HG02943 (cell line): ENCODE data around the gene WIPF3.
"Not testable (repeated sequence)": the region's sequence is repeated elsewhere in the genome, so short reads cannot be mapped to it uniquely, and the experiment has no call there.

Experiments used
- ATAC-seq: cut with Tn5 transposase; IDR thresholded peaks from one replicate; pipeline ENCODE4 v1.9.1; 2021; ENCODE audit warnings: mild to moderate bottlenecking, low read depth, moderate library complexity; ENCODE audit not compliant: unreplicated experiment

Gene WIPF3

DNA sequence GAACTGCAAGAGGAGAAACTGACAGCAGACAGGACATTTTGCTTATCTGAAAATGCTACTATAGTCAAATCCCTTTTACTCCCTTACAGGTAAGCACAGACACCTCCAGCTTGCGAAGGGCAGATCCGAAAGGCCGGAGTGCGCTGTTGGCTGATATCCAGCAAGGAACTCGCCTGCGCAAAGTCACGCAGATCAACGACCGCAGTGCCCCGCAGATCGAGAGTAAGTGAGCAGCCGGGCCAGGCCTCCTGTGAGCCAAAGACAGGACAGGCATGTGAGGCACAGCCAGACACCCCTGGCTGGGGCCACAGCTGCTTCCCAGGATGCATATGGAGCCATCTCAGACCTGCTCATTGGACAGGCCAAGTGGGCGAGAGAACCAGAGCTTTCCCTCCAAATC is 69.4 kb downstream of the WIPF3 start:
- ATAC-seq: no peak

DNA sequence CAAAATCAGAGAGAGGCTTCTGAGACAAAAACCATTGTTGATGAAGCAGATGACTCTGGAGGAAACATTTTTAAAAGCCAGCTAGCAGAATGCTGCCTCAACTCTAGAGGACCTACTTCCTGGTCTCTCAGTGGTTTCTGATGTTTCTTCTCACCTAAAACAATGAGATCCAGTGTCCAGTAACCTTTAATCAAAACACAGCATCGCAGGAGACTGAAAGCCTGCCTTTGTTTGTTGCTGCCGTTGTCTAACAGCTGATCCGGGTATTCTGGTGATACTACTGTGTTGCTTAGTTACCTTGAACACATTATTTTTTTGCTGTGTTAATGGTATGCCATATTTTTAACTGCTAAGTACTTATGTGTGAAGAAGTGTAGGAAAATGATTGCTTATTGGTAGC is 70.9 kb downstream of the WIPF3 start:
- ATAC-seq: no peak

DNA sequence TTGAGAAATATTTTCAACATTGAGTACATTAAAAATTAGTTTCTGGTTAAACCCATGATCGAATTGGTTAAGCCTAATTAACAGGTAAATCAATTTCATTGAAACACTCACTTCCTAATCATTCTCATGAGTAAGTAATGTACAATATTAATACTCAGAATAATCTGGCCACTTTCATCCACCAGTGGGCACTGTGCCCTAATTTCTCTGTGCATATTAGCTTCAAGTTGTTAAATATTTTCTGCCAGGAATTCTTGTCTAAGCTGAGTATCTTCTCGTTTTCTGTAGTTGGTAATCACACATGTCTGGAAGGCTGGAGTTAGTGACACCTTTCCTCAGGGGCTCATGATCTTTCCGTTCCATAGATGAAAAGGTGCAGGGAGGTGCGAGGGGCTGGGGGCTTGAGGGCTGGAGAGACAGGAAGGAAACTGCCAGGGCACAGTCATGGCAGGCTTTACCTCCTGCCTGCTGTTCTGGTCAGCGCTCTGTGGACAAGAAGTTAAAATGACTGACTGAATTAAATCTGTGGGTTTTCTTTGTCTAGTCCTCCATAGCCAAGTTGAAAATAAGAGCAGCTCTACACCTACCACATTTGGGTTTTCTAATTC is 71.9 kb downstream of the WIPF3 start:
- ATAC-seq: no peak

DNA sequence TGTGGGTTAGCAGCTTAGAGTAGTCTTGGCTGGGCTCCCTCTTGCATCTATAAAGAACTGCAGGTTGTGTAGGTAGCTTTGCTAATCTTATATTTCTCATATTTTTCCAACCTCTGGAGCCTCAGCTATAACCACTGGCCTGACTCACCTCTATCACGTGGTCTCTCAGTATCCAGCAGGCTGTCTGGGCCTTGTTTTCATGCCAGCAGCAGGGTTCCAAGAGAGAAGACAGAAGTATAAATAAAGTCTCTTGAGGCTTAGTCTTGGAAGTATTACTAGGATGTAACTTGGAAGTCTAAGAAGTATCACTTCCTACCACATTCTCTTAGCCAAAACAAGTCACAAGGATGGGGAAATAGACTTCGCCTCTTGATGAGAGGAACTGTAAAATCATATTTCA is 73.3 kb downstream of the WIPF3 start:
- ATAC-seq: no peak

DNA sequence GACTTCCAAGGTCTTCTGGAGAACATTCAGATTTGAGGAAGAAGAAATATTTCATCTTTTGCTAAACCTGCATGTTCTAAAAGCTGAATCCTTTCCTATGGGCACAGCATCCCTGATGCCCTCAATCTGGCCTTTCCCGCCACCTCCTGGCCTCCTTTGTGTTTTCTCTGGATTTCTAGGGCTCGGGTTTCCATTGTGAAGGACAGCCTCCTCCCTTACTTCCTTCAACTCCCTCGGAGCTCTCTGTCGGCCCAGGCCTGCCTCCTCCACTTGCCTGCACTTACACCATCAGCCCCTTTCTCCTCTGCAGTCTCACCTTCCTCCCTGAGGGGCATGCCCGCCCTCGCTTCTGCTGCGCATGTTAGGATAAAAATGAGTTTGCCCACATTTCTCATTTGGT is 75.4 kb downstream of the WIPF3 start:
- ATAC-seq: no peak

DNA sequence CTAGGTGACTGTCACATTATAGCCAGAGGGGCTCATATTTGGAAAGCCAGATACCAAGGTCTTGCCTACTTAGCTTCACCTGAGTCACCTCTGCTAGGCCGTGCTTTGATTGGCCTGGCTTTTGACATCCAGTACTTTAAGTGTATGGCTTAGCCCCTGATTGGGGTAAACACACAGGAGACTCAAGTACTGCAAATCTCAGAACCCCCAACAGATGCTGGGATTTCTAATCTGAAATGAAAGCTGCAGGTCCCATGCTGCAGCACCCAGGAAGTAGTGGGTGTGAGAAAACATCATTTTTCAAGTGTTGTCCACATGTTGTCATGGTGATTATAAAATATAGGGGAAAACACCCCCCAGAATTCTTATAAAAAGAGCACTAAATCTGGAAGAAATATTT is 76.2 kb downstream of the WIPF3 start:
- no peak for ATAC-seq

DNA sequence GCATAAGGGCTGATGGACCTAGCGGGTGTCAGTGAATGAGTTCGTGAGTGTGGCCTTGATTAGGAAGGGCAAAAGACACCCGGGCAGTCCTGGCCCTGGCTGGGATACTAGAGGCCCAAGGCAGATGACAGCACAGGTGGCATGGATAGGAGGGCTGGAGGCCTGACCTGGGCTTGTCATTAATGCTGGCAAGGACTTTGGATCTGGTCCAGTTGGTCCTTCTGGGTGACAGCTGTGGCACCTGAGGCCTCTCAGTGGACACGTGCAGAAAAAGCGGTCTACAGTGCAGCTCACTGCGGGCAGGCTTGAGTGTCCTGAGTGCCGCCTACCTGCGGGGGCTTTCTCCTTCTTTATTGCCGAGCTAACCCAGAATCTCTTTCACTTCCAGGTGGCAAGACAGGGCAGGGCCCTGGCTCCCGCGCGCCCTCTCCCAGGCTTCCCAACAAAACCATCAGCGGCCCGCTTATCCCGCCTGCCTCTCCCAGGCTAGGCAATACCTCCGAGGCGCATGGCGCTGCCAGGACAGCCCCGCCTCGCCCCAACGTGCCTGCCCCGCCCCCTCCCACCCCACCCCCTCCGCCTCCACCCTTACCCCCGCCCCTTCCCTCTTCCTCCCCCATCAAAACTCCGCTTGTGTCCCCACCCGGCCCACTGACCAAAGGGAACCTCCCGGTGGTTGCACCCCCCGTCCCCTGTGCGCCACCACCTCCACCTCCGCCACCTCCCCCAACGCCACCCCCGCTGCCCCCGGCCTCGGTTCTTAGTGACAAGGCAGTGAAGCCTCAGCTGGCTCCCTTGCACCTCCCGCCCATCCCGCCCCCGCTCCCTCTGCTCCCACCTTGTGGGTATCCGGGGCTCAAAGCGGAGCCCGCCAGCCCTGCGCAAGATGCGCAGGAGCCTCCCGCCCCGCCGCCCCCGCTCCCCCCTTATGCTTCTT is 77.4 kb downstream of the WIPF3 start:
- ATAC-seq: no peak

DNA sequence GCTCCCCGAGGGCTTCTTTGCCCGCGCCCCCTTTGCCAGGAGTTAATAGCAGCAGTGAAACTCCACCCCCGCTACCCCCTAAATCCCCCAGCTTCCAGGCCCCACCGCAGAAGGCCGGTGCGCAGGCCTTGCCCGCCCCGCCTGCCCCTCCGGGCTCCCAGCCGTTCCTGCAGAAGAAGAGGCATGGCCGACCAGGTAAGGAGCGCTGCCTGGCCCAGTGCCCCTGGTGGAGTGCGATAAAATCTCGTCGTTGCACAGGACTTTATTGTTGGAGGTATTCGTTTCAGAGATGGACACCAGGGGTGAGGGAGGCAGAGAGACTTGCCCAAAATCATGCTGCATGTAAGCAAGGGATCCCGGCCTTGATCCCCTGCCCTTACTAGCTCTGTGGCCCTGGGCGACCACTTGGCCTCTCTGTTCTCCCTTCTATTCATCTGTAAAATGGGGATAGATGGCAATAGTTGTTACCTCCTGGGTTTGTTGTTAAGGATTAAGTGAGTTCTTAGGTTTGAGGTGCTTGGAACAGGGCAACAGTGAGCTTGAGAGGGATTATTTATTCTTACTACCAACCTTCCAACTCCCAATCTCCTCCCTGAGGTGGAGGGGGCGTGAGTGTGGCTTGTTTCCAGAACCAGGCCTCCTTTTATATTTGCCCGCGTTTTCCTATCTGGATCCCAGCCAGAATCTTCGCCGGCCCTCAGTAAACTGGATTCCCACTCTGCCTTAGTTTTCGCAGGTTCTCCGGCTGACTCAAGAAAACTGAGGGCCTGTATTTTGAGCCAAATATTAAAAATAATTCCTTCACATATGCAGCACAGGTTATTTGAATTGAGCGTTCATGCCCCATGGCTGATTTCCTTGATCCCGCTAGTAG is 78.3 kb downstream of the WIPF3 start:
- no peak for ATAC-seq

DNA sequence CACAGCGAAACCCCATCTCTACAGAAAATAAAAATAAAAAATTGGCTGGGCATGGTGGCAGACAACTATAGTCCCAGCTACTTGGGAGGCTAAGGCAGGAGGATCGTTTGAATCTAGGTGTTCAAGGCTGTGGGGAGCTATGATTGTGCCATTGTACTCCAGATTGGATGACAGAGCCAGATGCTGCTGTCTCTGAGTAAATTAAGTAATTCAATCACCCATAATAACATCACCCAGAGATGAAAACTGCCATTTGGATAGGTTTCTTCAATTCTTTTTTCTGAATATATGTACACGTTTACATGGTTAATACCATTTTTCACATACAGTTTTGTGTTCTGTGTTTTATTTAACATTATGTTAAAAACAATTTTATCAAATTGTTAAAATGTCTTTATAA is 79.3 kb downstream of the WIPF3 start:
- ATAC-seq: no peak

DNA sequence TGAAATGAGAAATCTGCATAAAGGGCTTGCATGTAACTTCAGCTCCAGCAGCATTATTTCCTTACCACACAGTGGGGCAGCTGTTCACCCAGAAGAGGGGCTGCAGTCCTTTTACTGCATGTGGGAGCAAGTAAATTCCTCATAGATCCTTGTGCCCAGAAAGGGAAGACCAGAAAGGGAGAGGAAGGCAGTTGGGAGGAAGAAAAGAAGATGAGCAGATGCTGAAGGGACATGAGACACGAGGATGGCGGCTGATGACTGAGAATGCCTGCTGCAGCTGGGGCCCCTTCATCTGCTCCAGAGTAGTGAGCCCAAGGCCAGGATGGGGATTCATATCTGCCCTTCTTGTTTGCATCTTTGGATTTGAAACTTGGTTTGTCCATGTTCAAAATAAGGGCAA is 80.5 kb downstream of the WIPF3 start:
- ATAC-seq: no peak

DNA sequence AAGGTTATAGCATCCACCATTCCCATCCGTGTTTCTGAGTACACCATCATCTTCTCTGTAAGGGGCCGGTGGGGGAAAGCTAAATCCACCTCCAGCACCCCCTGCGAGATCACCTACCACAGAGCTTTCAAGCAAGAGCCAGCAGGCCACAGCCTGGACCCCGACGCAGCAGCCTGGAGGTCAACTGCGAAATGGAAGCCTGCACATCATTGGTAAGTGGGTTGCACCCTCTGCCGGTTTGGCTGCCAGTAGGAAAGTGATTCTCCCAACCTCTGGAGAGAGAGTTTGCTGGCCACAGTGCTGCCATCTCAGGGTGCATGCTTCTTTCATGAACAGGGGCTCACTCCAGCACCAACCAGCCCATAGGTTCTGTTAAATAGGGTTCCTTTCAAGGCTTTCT is 81.7 kb downstream of the WIPF3 start:
- ATAC-seq: no peak

DNA sequence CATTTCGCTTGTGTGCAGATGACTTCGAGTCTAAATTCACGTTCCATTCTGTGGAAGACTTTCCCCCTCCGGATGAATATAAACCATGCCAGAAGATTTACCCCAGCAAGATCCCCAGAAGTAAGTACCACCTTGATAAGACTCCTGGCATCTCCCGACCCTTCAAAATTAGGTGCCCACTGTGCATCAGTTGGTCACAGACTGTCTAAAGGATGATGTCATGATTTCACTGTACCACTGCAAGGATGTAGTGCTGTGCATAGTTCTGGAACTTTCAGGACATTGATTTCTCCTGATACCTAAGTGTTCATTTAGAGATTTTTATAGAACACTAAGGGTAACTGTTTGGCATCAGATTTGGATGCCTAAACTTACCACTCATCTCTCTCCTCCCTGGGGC is 83.0 kb downstream of the WIPF3 start:
- ATAC-seq: no peak

DNA sequence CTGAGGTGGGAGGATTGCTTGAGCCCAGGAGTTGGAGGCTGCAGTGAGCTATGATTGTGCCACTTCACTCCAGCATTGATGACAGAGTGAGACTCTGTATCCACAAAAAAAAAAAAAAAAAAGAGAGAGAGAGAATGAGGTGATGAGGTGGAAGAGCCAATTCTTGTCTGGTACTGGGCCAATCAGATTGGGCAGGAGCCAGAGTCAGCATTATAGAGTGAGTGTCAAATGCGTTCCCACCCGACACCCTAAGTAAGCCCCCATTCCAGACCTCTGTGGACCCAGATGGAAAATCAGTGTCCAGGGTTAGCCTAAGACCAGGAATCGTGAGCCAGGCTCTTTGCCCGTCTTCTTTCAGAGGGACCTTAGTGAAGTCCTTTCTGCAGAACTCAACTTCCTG is 83.9 kb downstream of the WIPF3 start:
- no peak for ATAC-seq

DNA sequence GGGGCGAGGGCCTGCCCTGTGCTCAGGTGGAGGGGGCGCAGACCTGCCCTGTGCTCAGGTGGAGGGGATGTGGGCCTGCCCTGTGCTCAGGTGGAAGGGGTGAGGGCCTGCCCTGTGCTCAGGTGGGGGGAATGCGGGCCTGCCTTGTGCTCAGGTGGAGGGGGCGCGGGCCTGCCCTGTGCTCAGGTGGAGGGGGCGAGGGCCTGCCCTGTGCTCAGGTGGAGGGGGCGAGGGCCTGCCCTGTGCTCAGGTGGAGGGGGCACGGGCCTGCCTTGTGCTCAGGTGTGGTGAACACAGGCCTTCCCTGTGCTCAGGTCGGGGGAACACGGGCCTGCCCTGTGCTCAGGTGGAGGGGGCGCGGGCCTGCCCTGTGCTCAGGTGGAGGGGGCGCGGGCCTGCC is 84.5 kb downstream of the WIPF3 start:
- ATAC-seq: not testable (repeated sequence)

DNA sequence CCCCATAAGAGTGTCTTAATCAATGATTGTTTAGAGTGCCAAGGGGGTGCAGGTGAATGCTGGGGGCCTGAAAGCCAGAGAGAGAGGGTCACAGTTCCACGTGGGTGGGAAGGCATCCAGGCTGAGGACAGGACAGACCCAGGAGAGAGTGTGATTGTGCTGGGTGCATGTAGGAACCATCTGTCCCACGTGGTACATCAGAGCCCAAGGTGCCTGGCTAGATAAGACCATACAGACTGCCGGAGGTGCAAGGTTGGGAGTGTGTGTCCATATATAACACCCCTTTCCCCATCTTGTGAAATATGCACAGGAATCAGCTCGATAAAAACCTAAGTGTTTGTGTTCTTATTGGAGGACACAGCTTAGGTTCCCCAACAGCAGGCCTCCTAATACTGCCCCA is 85.5 kb downstream of the WIPF3 start:
- ATAC-seq: no peak

DNA sequence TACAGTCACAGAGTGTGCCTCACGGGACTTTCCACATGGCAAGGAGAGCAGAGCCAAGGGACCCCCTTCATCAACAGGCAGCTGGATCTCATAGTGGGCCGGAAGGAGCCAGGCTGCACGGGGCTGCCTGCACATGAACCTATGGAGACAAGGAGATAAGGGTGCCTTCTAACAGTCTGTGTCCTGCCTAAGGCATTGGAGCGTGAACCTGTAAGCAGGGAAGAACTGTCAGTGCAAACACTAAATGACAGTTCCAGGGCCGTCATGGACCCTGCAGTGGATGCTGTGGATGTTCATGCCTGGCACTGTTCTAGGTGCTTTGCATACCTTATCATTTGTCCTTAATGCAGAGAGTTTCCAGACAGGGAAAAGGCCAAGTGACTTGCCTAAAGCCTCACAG is 85.9 kb downstream of the WIPF3 start:
- ATAC-seq: no peak

DNA sequence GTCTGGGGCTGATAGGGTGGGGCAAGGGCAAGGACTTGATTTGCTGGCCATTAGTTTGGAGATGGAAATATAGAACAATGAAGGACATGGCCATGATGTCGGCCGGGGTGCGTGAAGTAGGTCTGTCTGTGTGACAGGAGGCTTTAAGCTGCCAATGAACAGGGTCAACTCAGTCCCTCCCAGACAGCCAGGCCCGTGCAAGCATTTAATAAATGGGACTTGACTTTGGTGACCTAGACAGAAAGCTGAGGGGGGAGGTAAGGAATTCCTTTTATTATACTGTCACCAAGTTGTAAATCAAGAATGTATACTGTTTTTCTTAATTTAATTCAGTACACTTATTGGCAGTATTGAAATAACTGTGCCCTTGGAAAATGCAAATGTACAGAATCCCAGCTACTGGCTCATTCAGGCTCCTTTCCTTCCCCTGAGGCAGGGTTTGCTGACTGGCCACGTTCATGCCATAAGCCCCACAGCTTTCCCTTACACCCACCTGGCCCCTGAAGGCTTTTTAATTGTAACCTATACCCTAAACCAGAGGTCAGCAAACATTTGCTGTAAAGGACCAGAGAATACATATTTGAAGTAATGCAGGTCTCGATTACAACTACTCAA is 87.2 kb downstream of the WIPF3 start:
- ATAC-seq: no peak

DNA sequence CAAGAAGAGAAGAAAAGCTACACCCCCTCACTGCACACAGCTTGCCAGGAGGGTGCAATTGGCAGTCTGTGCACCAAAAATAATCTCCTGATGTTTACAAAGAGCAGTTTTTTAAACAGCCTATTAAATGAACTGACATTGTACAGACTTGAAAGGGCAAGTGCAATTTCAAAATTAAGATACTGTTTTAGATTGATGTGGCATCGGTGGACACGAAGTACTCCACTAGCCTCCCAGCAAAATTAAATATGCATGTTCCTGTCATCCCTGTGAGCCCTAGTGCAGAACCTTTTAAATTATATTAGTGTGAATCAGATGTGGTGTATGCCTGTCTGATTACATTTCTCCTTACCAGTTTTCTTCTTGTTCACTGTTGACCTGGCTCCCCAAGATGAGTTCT is 87.9 kb downstream of the WIPF3 start:
- ATAC-seq: no peak

DNA sequence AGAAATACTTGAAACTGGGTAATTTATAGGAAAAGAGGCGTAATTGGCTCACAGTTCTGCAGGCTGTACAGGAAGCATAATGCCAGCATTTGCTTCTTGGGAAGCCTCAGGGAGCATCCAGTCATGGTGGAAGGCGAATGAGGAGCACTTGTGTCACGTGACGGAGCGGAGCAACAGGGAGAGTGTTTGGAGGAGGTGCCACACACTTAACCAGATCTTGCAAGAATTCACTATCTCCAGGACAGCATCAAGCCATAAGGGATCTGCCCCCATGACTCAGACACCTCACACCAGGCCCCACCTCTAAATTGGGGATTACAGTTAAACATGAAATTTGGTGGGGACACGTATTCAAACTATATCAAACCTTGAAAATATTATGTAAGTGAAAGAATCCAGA is 89.3 kb downstream of the WIPF3 start:
- no peak for ATAC-seq

DNA sequence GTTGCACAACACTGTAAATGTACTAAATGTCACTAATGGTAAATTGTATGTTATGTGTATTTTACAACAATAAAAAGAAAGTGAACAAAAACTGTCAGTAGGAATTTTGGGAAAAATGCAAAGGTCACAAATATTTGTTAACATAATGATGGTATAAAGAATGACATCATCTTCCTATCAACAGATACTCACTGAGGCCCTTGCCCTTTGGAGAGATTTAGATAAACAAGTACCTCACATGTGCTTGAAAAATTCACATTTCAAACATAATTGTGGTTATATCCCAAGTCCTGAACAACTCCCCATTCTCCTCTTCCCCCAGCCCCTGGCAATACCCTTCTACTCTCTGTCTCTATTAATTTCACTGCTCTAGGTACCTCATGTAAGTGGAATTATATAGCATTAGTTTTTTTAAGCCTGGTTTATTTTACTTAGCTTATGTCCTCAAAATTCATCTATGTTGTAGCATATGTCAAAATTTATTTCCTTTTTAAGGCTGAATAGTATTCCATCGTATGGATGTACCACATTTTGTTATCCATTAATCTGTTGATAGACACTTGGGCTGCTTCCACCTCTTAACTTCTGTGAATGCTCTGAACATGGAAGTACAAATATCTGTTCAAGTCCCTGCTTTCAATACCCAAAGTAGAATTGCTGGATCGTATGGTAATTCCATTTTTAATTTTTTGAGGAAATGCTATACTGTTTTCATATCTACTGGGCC is 90.5 kb downstream of the WIPF3 start:
- no peak for ATAC-seq
